HAP-1 (cell line): Measurements from ENCODE around the gene HJURP.

Source experiments
- DNase-seq, 2 experiments: peaks; one replicate each; pipeline ENCODE4 v3.0.0-alpha.2; 2016 to 2020; ENCODE audit warnings: low spot score in 2 of 2
- H3K27me3 ChIP-seq: fragments of 250-450 bp; sonication (Bioruptor Pico); 2 replicates; pipeline ENCODE4 v1.5.1; 2020; ENCODE audit warnings: low read depth, mild to moderate bottlenecking, moderate library complexity
- H3K36me3 ChIP-seq: fragments of 250-450 bp; sonication (Bioruptor Pico); replicated peaks from 2 replicates; pipeline ENCODE4 v1.5.1; 2020; ENCODE audit warnings: mild to moderate bottlenecking
- H3K4me1 ChIP-seq: fragments of 250-450 bp; sonication (Bioruptor Pico); 2 replicates; pipeline ENCODE4 v1.5.1; 2020; ENCODE audit warnings: mild to moderate bottlenecking
- H3K4me3 ChIP-seq: fragments of 250-450 bp; sonication (Bioruptor Pico); 2 replicates; pipeline ENCODE4 v1.5.1; 2020; ENCODE audit warnings: mild to moderate bottlenecking, moderate library complexity
- H3K9me3 ChIP-seq: fragments of 250-450 bp; sonication (Bioruptor Pico); 2 replicates; pipeline ENCODE4 v1.5.1; 2020; ENCODE audit warnings: mild to moderate bottlenecking, moderate library complexity
- in situ Hi-C: fragments of 300-500 bp; cut with MboI; formaldehyde crosslinking; loops from 3 replicates; pipeline ENCODE4 v1.14.3; 2020; ENCODE audit warnings: low sequenced_read_pairs, inconsistent platforms, mixed read lengths

The HJURP gene

GRCh38 chr2:233807966-233808935 is 46.1 kb downstream of the HJURP start:
- H3K4me3 ChIP-seq: no peak overlapping the region
- H3K36me3 ChIP-seq: no peaks in the 10 kb centered on the region
- no peaks in the 10 kb centered on the region for H3K4me1 ChIP-seq
- no peaks in the 10 kb centered on the region for H3K27me3 ChIP-seq
- in situ Hi-C loops: no loop called here
- no peak for DNase-seq
- no peaks in the 10 kb centered on the region for H3K9me3 ChIP-seq

DNA sequence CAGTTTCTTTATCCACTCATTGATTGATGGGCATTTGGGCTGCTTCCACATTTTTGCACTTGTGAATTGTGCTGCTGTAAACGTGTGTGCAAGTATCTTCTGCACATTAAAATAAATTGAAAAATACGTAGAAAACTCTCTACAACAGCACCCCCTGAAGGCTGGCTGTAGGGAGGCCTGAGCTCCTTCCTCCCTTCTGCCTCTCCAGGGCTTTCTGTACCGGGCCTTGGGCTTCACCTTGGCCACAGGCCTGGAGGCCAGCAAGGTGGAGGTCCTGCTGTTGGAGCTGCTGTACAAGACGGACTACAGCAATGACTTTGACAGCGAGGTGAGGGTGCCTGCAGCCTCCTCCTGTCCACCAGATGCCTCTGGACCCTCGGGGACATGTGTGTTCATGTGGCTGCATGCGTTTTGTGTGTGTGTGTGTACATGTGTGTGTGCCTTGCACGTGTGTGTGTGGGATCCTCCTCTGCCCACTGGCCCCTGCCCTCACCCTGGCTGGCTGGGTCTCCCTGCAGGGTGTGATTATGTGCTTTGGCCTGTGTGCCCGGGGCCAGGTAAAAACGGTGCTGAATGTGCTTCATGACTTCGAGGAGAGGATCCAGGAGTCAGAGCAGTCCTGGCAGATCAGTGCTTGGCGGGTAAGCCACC is 47.0 kb downstream of the HJURP start:
- H3K36me3 ChIP-seq: no peaks in the 10 kb centered on the region
- H3K27me3 ChIP-seq: no peaks in the 10 kb centered on the region
- H3K9me3 ChIP-seq: no peaks in the 10 kb centered on the region
- no peak overlapping the region for H3K4me3 ChIP-seq
- in situ Hi-C loops: no loop called here
- no peaks in the 10 kb centered on the region for H3K4me1 ChIP-seq
- DNase-seq: no peak

GRCh38 chr2:233803994-233804393 is 50.3 kb downstream of the HJURP start:
- in situ Hi-C loops: no loop called here
- Histone ChIP-seq H3K36me3 (no peaks in the 10 kb centered on the region), H3K9me3 (no peaks in the 10 kb centered on the region), H3K4me1 (no peaks in the 10 kb centered on the region), H3K4me3 (no peak overlapping the region), H3K27me3 (no peaks in the 10 kb centered on the region)
- DNase-seq: no peak

- no peaks in the 10 kb centered on the region for H3K4me1 ChIP-seq
- in situ Hi-C loops: no loop called here
- H3K9me3 ChIP-seq: no peaks in the 10 kb centered on the region
- H3K27me3 ChIP-seq: no peaks in the 10 kb centered on the region
- DNase-seq: no peak
- no peak overlapping the region for H3K4me3 ChIP-seq
- no peaks in the 10 kb centered on the region for H3K36me3 ChIP-seq
Measured at GRCh38 chr2:233803292-233803911, 50.9 kb downstream of the HJURP start.

GRCh38 chr2:233802132-233802815 is 52.1 kb downstream of the HJURP start:
- H3K9me3 ChIP-seq: no peaks in the 10 kb centered on the region
- no peaks in the 10 kb centered on the region for H3K36me3 ChIP-seq
- H3K27me3 ChIP-seq: no peaks in the 10 kb centered on the region
- in situ Hi-C loops: no loop called here
- H3K4me1 ChIP-seq: no peaks in the 10 kb centered on the region
- H3K4me3 ChIP-seq: no peak overlapping the region
- no peak for DNase-seq

DNA sequence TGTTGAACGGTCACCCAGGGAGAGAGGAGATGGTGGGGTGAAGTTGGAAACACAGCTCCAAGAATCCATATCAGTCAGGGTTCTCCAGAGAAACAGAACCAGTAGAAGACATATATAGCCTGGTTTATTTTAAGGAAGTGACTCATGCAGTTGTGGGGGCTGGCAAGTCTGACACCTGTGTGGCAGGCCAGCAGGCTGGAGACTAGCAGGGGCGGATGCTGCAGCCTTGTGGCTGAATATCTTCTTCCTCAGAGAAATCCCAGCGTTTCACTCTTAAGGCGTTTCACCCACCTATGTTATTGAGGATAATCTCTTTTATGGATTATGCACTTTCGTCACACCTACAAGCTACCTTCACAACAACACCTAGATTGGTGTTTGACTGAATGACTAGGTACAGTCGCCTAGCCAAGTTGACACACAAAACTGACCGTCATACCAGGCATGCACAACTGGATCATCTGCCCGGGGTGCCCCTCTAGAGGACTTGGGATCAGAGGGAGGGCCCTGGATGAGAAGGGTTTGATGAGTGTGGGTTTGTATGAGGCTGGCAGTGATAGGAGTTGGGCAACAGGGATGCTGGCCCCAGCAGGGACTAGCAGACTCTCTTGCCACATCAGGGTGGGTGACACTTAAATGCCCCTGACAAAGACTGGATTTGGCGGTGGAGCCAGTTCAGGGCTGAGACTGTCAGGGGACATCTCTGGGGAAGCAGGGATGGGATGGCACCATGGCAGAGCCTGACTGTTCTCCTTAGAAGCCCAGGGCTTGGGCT is 52.8 kb downstream of the HJURP start:
- Histone ChIP-seq H3K36me3 (no peaks in the 10 kb centered on the region), H3K4me1 (no peaks in the 10 kb centered on the region), H3K4me3 (no peak overlapping the region), H3K9me3 (no peaks in the 10 kb centered on the region), H3K27me3 (no peaks in the 10 kb centered on the region)
- no peak for DNase-seq
- in situ Hi-C loops: no loop called here

DNA sequence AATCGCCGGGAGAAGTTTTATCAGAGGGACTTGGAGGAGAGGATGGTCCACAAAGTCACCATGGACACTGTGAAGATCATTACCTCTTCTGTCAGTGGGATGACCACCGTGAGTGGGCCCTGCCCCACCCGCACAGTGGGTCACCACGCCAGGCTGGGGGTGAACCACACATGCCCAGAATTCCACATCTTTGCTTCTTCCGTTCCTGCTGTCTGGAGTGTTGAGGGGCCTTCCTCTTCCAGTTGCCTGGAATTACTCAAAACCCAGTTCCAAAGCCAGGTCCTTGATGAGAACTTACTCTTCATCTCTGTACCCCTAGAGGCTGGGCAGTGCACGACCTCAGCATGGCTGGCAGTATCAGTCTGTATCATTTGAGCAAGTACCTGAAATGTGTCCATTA is 54.1 kb downstream of the HJURP start:
- no peaks in the 10 kb centered on the region for H3K27me3 ChIP-seq
- H3K36me3 ChIP-seq: no peaks in the 10 kb centered on the region
- no peaks in the 10 kb centered on the region for H3K4me1 ChIP-seq
- H3K4me3 ChIP-seq: no peak overlapping the region
- no peak for DNase-seq
- in situ Hi-C loops: no loop called here
- H3K9me3 ChIP-seq: no peaks in the 10 kb centered on the region

DNA sequence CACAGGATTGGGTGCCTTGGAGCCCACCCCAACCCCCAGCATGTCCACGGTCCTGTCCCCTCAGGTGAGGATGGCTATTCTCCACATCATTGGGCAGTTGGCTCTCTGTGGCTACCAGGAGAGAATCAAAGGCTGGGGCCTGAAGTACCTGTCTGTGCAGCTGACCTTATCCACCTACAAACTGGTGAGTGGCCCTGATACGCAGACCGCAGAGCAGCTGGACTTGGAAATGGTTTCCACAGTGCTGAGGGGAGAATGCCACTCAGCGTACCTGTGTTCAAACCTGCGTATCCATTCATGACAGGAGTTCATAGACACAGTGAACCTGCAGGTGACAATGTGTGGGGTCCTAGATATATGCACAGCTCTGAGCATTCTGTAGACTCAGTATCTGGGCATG is 54.6 kb downstream of the HJURP start:
- in situ Hi-C loops: no loop called here
- Histone ChIP-seq H3K4me3 (no peak overlapping the region), H3K4me1 (no peaks in the 10 kb centered on the region), H3K36me3 (no peaks in the 10 kb centered on the region), H3K27me3 (no peaks in the 10 kb centered on the region), H3K9me3 (no peaks in the 10 kb centered on the region)
- no peak for DNase-seq

- Histone ChIP-seq H3K36me3 (no peaks in the 10 kb centered on the region), H3K4me3 (no peak overlapping the region), H3K27me3 (no peaks in the 10 kb centered on the region), H3K4me1 (no peaks in the 10 kb centered on the region), H3K9me3 (no peaks in the 10 kb centered on the region)
- in situ Hi-C loops: no loop called here
- DNase-seq: no peak
Measured at GRCh38 chr2:233799087-233799665, 55.2 kb downstream of the HJURP start.

GRCh38 chr2:233798335-233799086 is 55.8 kb downstream of the HJURP start:
- no peak for DNase-seq
- no peaks in the 10 kb centered on the region for H3K4me1 ChIP-seq
- in situ Hi-C loops: no loop called here
- no peaks in the 10 kb centered on the region for H3K27me3 ChIP-seq
- no peaks in the 10 kb centered on the region for H3K9me3 ChIP-seq
- H3K4me3 ChIP-seq: no peak overlapping the region
- H3K36me3 ChIP-seq: no peaks in the 10 kb centered on the region

DNA sequence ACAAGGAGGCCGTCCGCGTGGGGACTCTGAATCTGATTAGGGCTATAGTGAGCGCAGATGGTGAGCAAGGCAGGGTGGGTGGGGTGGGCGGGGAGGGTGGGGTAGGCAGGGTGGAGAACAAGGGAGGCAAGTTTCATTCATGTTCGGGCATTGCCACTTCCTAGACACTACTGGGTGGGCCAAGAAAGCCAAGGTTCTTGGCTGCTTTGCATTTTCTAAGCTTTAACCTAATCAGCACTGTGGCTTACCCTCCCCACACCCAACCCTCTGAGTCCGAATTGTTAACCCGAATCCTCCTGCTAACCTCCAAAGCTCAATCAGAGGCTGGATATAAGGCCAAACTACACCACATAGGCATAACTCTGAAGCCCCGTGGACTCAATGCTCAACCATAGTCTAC is 58.1 kb downstream of the HJURP start:
- Histone ChIP-seq H3K27me3 (no peaks in the 10 kb centered on the region), H3K4me1 (no peaks in the 10 kb centered on the region), H3K4me3 (no peak overlapping the region), H3K36me3 (no peaks in the 10 kb centered on the region), H3K9me3 (no peaks in the 10 kb centered on the region)
- no peak for DNase-seq
- in situ Hi-C loops: no loop called here

DNA sequence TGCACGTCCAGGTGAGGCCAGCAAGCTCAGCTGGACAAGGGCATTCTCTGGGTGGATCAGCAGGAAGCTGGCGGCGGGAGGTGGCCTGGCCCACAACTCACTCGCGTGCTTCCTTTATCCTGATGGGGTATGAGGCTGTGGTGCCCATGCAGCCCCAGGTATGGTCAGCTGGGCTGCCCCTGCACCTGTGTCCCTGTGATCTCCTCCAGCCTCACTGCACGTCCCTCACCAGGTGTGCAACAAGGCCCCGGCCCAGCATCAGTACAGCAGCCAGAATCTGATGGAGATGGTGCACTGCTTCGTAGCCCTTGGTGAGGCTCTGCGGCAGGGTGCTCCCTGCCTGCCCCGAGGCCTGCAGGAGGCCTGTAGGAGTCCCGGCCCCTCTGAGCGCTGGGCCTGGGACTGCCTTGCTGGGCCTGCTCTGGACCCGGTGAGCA is 58.6 kb downstream of the HJURP start:
- DNase-seq: no peak
- no peaks in the 10 kb centered on the region for H3K27me3 ChIP-seq
- in situ Hi-C loops: no loop called here
- no peaks in the 10 kb centered on the region for H3K36me3 ChIP-seq
- H3K4me1 ChIP-seq: no peaks in the 10 kb centered on the region
- H3K4me3 ChIP-seq: no peak overlapping the region
- H3K9me3 ChIP-seq: no peaks in the 10 kb centered on the region
